GM21717 (cell line): ENCODE data around the gene AHI1.
A peak's percentile ranks its signal among the peaks of the same experiment; 100 is the strongest.
"Not testable (repeated sequence)": the region's sequence is repeated elsewhere in the genome, so short reads cannot be mapped to it uniquely, and the experiment has no call there.

ENCODE experiments used
- ATAC-seq: cut with Tn5 transposase; IDR thresholded peaks from one replicate; pipeline ENCODE4 v1.9.1; 2021; ENCODE audit warnings: mild to moderate bottlenecking, moderate library complexity; ENCODE audit not compliant: unreplicated experiment

The AHI1 gene

DNA sequence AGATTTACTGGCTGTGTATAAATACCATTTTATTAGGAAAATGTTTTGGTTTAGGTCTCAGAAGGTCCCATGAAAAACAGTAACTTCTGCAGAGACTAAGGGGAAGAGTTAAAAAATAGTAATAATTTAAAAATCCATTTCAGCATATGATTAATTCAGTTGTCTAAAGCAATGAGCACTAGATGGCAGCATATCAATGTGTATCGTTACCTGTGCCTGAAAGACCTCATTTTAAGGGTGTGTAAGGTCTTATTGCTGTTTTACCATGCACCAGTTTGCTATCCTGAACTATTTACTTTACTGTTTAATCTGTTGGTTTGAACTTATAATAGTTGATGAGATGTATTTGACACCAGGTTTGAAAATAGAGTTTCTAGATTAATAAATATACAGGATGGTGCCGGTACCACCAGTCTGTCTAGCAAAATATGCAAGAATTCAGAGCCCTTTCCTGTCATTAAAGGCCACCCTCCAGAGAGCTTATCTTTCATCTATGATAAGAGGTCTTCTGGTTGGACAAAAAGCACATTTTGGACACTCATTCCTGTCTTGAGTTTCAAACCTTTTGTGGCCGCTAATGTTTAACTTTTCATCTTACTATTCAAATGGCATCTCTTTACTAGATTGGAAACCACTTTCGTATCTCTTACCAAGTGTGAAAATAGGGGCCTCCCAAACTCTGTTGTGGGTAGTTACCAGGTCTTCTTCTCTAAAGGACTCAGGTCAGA, 8.9 kb upstream of the AHI1 start:
- ATAC-seq, result peak; percentile 85

DNA sequence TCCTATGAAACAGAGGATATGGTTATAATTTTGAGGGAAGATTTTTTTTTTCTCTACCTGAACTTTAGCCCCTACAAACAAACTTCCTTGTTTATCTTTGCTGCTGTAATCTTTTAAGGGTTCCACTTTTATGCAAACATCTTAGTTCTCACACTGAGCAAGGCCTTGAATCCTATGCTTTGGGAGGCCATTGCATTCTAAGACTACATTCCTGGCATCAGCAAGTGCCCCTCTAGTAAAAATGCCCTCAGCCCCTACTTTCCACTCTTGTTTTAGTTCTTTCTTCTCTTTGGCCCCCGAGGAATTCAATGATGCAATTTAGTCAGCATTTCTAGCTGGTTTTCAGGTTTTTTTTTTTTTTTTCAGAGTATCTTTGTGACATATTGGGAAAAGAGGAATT, 8.1 kb upstream of the AHI1 start:
- ATAC-seq, result no peak

- ATAC-seq, result no peak
Measured at GRCh38 chr6:135505222-135505621, 7.7 kb upstream of the AHI1 start.

GRCh38 chr6:135504734-135505133, 7.2 kb upstream of the AHI1 start:
- no peak for ATAC-seq

- no peak for ATAC-seq
Measured at GRCh38 chr6:135503703-135504475, 6.3 kb upstream of the AHI1 start.

GRCh38 chr6:135499441-135500340, 2.2 kb upstream of the AHI1 start:
- no peak for ATAC-seq

- peak; percentile 40 for ATAC-seq
Measured at GRCh38 chr6:135498185-135498841, 773 bp upstream of the AHI1 start.

DNA sequence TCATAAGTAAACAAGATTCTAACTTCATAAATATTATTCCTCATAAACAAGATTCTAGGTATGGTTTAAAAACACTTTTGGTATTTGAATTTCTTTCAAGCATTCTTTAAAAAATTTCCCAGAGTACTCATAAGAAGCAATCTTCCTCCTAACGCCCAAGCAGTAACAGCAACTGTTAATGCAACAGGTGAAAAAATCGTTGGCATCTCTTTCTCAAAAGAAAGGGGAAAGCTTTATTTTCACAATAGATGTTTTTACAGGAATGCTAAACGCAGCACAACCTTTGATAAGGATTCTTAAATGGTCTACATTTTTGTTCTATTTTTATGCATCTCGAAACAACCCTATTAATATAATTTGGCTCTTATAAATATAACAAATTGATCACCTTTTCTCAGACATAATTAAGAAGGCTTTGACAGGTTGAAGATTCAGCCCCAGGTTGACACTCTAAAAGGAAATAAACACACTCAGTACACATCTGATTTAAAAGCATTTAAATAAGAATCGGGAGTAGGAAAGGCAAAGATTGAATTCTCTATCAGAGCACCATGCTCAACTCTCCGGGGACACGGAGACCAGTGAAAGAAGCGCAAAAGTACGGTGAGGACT, 634 bp downstream of the AHI1 start:
- no peak for ATAC-seq

- no peak for ATAC-seq
Measured at GRCh38 chr6:135493218-135493961, 4.2 kb downstream of the AHI1 start.

- no peak for ATAC-seq
Measured at GRCh38 chr6:135490381-135490780, 7.2 kb downstream of the AHI1 start.

DNA sequence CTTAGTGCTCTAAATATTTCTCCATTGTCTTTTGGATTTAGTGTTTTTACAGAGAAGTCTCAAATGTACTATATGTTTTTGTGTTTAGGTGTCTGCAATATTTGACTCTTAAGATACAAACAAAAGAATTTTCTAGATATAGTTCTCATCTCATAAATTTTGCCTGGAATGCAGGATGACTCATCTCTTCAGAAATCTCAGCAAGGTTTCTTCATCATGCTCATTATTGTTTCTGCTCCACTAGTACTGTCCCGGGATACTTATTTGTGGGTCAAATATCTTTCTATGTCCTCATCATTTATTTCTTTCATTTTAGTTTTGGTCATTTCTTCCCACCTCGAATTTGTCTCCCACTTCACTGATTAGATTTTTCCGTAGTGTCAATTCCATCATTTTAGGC, 9.5 kb downstream of the AHI1 start:
- ATAC-seq, result no peak

DNA sequence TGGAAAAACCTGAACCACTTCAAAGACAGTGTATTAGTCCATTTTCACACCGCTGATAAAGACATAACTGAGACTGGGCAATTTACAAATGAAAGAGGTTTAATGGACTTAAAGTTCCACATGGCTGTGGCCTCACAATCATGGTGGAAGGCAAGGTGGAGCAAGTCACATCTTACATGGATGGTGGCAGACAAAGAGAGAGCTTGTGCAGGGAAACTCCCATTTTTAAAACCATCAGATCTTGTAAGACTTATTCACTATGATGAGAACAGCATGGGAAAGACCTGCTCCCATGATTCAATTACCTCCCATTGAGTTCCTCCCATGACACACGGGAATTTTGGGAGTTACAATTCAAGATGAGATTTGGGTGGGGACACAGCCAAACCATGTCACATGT, 13.6 kb downstream of the AHI1 start:
- ATAC-seq, result not testable (repeated sequence)

GRCh38 chr6:135481783-135482369, 15.7 kb downstream of the AHI1 start:
- ATAC-seq, result no peak

- ATAC-seq, result no peak
Measured at GRCh38 chr6:135479601-135480000, 17.9 kb downstream of the AHI1 start.

- no peak for ATAC-seq
Measured at GRCh38 chr6:135478626-135479025, 18.9 kb downstream of the AHI1 start.

DNA sequence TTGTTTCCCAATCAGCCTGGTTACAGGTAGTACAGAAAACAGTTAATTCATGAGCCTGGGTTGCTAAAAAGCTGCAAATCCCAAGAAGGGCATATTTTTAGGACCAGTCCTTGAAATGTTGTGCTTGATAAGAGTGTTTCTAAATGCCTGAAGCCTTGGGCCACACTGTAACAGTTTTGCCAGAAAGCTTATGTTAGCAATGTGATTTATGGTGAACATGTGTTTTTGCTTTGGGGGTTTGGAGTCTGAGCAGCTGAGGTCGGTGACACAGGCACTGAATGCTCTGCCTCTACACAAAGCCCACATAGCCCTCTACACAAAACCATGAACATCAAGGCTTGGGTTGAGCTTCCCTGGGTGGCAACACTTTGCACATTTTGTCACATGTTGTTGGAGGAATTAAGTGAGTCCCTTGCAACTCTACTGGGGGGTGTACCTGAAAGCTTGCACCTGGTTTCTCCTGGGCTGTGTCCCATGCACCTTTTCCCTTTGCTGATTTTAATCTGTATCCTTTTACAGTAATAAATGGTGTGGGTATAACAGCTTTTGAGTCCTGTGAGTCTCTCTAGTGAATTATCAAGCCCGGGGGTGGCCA, 22.2 kb downstream of the AHI1 start:
- no peak for ATAC-seq

DNA sequence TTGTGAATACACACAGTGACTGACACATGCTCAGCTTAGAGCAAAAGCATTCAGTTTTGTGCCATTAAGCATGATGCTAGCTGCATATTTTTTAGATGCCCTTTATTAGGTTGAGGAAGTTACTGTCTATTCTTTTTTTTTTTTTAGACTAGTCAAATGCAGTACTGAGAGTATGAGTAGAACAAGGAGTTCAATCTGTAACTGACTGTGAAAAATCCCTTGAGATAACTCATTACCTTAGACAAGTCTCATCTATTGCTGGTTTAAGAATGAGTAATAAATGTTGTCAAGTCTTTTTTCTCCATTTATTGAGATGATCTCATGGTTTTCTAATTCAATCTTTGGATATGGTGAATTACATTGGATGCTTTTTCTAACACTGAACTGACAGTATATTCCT, 23.2 kb downstream of the AHI1 start:
- no peak for ATAC-seq

- no peak for ATAC-seq
Measured at GRCh38 chr6:135465903-135466302, 31.6 kb downstream of the AHI1 start.

DNA sequence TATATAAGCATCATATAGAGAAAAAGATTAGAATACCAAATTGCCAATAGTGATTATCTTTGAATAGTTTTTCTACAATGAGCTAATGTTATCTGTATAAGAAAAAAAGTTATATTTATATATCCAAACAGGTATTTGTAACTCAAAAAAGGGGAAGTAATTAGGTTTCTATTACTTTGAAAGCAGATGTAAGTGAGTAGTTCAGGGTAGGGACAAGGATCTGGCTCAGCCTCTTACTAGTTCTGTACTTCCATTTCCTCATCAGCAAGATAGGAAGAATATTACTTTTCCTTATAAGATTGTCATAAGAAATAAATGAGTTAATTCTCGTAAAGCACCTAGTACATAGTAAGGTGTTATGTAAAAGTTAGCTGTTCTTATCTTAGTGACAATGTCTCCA, 32.2 kb downstream of the AHI1 start:
- peak; percentile 82 for ATAC-seq
